Measurements from ENCODE around the gene AMDHD2.
"Not testable (repeated sequence)": the region's sequence is repeated elsewhere in the genome, so short reads cannot be mapped to it uniquely, and the experiment has no call there.

GRCh38 chr16:2580818-2581217 is 60.6 kb downstream of the AMDHD2 start:
- TF ChIP-seq EZH2 (IDR thresholded peaks at IDR 0.05; ENCODE audit: low read length, unreplicated experiment); EZH2phosphoT487 (IDR thresholded peaks at IDR 0.05; ENCODE audit: borderline replicate concordance, low read length); CTCF (conservative IDR thresholded peaks at IDR 0.05; ENCODE audit: low read depth, low read length): not testable (repeated sequence)

Data from PC-3 (cell line).